ENCODE results near the gene CLGN.
"Not testable (repeated sequence)": the region's sequence is repeated elsewhere in the genome, so short reads cannot be mapped to it uniquely, and the experiment has no call there.

CLGN gene

DNA sequence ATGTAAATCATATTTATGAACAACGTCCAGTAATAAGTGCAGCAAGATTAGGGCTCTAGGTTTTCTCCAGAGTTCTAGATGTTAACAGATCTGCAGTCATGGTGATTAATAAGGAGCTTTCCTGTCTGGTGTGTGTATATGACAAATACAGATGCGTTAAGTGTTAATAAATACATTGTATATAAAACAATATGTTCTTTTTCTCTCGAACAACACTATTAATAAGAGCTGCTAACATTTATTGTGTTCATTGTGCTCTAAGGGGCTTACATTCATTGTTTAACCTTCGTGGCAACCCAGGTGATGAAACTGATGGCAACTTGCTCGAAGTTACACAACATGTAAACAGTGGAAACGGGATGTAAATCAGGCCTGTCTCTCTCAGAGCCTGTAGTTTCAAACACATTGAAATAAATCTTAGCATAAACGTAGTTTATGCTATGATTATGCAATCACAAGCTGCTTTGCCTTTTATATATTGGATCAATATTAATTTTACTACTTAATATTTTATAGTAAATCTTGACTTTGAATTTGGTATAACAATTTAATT lies 547 bp upstream of the CLGN start:
- H3K27ac ChIP-seq (ENCODE audit: low read depth, low read length), result no peak overlapping the region
- peak overlapping the region; percentile 79 for H3K4me3 ChIP-seq (ENCODE audit: low read length)
- TF ChIP-seq, protein P1, sequence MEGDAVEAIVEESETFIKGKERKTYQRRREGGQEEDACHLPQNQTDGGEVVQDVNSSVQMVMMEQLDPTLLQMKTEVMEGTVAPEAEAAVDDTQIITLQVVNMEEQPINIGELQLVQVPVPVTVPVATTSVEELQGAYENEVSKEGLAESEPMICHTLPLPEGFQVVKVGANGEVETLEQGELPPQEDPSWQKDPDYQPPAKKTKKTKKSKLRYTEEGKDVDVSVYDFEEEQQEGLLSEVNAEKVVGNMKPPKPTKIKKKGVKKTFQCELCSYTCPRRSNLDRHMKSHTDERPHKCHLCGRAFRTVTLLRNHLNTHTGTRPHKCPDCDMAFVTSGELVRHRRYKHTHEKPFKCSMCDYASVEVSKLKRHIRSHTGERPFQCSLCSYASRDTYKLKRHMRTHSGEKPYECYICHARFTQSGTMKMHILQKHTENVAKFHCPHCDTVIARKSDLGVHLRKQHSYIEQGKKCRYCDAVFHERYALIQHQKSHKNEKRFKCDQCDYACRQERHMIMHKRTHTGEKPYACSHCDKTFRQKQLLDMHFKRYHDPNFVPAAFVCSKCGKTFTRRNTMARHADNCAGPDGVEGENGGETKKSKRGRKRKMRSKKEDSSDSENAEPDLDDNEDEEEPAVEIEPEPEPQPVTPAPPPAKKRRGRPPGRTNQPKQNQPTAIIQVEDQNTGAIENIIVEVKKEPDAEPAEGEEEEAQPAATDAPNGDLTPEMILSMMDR (IDR thresholded peaks at IDR 0.05; ENCODE audit: low read depth, low read length, poor library complexity, severe bottlenecking), result no peak
- no peak for TF ChIP-seq EZH2phosphoT487 (IDR thresholded peaks at IDR 0.05; ENCODE audit: borderline replicate concordance, low read length)

DNA sequence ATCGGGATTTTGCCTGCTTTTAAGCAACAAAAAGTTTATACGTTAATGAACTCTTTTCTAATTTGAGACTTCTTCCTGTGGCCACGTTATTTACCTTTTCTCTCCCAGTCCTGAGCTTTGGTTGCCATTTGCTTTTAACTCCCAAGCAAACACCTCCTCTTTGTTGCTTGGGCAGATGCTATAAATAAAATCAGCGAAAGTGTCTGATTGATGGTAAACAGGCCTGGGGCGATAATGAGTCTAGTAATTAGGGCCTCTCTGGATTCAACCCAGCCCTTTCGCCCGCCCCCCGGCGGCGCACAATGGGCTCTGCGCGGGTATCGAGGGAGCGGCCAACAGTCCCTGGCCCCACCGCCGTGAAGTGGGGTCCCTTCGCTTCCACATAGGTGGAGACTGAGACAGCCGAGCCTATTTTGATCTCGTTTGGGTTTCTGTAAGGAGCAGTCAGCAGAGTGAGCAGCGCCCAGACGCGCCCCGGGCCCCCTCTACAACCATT lies 790 bp downstream of the CLGN start:
- Histone ChIP-seq H3K4me1 (ENCODE audit: control insufficient read depth, low read length) (peaks cover 11% of the 10 kb centered on the region), H3K4me2 (ENCODE audit: low read length) (peak overlapping the region; percentile 73), H3K36me3 (ENCODE audit: control insufficient read depth, low read length) (no peaks in the 10 kb centered on the region), H3K27ac (ENCODE audit: low read depth, low read length) (no peak overlapping the region), H3K9me3 (ENCODE audit: control insufficient read depth, insufficient read depth, low read length) (no peaks in the 10 kb centered on the region), H3F3A (ENCODE audit: control insufficient read depth, insufficient read depth) (no peaks in the 10 kb centered on the region), H3K4me3 (ENCODE audit: low read length) (peak overlapping the region; percentile 79), H3K9me2 (replicated peaks; ENCODE audit: control insufficient read depth, low read length) (no peaks in the 10 kb centered on the region), H3K27me3 (ENCODE audit: control insufficient read depth, low read length) (no peaks in the 10 kb centered on the region), H3K79me2 (ENCODE audit: control insufficient read depth, low read length) (no peaks in the 10 kb centered on the region; the same call in 1 of the 2 replicates), H4K20me1 (ENCODE audit: control insufficient read depth, insufficient read depth, low read depth, low read length) (no peaks in the 10 kb centered on the region; the same call in 1 of the 2 replicates)
- TF ChIP-seq, protein P1 (IDR thresholded peaks at IDR 0.05; ENCODE audit: low read depth, low read length, poor library complexity, severe bottlenecking), result peak; percentile 43
- TF ChIP-seq EZH2phosphoT487 (IDR thresholded peaks at IDR 0.05; ENCODE audit: borderline replicate concordance, low read length), result no peak

More for the DNA sequence above, 547 bp upstream of the CLGN start:
- Histone ChIP-seq H3K27me3 (ENCODE audit: control insufficient read depth, low read length) (no peaks in the 10 kb centered on the region), H3K4me2 (ENCODE audit: low read length) (peak overlapping the region; percentile 73), H3K9me3 (ENCODE audit: control insufficient read depth, insufficient read depth, low read length) (no peaks in the 10 kb centered on the region), H3K9me2 (replicated peaks; ENCODE audit: control insufficient read depth, low read length) (no peaks in the 10 kb centered on the region), H4K20me1 (ENCODE audit: control insufficient read depth, insufficient read depth, low read depth, low read length) (no peaks in the 10 kb centered on the region; the same call in 1 of the 2 replicates), H3K4me1 (ENCODE audit: control insufficient read depth, low read length) (peaks cover 11% of the 10 kb centered on the region), H3K79me2 (ENCODE audit: control insufficient read depth, low read length) (no peaks in the 10 kb centered on the region; the same call in 1 of the 2 replicates), H3K36me3 (ENCODE audit: control insufficient read depth, low read length) (no peaks in the 10 kb centered on the region), H3F3A (ENCODE audit: control insufficient read depth, insufficient read depth) (no peaks in the 10 kb centered on the region)

DNA sequence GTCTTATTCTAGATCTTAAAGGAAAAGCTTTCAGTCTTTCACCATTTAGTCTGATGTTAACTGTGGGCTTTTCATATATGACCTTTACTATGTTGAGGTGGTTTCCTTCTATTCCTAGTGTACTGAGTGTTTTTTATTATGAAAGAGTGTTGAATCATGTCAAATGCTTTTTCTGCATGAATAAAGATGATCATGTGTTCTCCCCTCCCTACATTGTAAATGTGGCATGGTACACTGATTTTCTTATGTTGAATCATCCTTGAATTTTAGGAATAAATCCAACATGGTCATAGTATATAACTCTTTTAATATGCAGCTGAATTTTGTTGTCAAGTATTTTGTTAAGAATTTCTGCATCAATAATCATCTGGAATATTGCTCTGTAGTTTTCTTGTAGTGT lies 4.3 kb downstream of the CLGN start:
- no peaks in the 10 kb centered on the region for H3K36me3 ChIP-seq (ENCODE audit: control insufficient read depth, low read length)
- no peak overlapping the region for H3K4me2 ChIP-seq (ENCODE audit: low read length)
- H3K4me3 ChIP-seq (ENCODE audit: low read length), result no peak overlapping the region
- no peaks in the 10 kb centered on the region for H3K9me3 ChIP-seq (ENCODE audit: control insufficient read depth, insufficient read depth, low read length)
- no peaks in the 10 kb centered on the region for H3K9me2 ChIP-seq (replicated peaks; ENCODE audit: control insufficient read depth, low read length)
- no peak overlapping the region for H3K27ac ChIP-seq (ENCODE audit: low read depth, low read length)
- H3K27me3 ChIP-seq (ENCODE audit: control insufficient read depth, low read length), result no peaks in the 10 kb centered on the region
- H3K4me1 ChIP-seq (ENCODE audit: control insufficient read depth, low read length), result peaks cover 11% of the 10 kb centered on the region
- no peaks in the 10 kb centered on the region; the same call in 1 of the 2 replicates for H4K20me1 ChIP-seq (ENCODE audit: control insufficient read depth, insufficient read depth, low read depth, low read length)
- H3F3A ChIP-seq (ENCODE audit: control insufficient read depth, insufficient read depth), result no peaks in the 10 kb centered on the region
- no peak for TF ChIP-seq EZH2phosphoT487 (IDR thresholded peaks at IDR 0.05; ENCODE audit: borderline replicate concordance, low read length)
- TF ChIP-seq, protein P1 (IDR thresholded peaks at IDR 0.05; ENCODE audit: low read depth, low read length, poor library complexity, severe bottlenecking), result no peak
- H3K79me2 ChIP-seq (ENCODE audit: control insufficient read depth, low read length), result no peaks in the 10 kb centered on the region; the same call in 1 of the 2 replicates

DNA sequence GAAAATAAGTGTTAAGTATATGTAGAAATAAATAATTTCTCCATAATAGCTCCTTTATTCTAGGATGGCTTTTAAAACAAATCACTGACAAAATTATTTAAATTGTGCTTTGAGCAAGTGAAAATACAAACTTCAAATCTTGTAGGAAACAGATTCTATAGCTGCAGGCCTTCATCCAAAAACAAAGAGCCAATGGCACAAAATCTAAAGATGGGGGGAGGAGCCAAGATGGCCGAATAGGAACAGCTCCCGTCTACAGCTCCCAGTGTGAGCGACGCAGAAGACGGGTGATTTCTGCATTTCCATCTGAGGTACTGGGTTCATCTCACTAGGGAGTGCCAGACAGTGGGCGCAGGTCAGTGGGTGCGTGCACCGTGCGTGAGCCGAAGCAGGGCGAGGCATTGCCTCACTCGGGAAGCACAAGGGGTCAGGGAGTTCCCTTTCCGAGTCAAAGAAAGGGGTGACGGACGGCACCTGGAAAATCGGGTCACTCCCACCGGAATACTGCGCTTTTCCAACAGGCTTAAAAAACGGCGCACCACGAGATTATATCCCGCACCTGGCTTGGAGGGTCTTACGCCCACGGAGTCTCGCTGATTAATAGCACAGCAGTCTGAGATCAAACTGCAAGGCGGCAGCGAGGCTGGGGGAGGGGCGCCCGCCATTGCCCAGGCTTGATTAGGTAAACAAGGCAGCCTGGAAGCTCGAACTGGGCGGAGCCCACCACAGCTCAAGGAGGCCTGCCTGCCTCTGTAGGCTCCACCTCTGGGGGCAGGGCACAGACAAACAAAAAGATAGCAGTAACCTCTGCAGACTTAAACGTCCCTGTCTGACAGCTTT lies 14.1 kb downstream of the CLGN start:
- H3F3A ChIP-seq (ENCODE audit: control insufficient read depth, insufficient read depth); H3K9me2 ChIP-seq (replicated peaks; ENCODE audit: control insufficient read depth, low read length); H3K27me3 ChIP-seq (ENCODE audit: control insufficient read depth, low read length); H3K9me3 ChIP-seq (ENCODE audit: control insufficient read depth, insufficient read depth, low read length); H3K79me2 ChIP-seq (ENCODE audit: control insufficient read depth, low read length); H3K4me2 ChIP-seq (ENCODE audit: low read length); H4K20me1 ChIP-seq (ENCODE audit: control insufficient read depth, insufficient read depth, low read depth, low read length); H3K27ac ChIP-seq (ENCODE audit: low read depth, low read length); H3K4me1 ChIP-seq (ENCODE audit: control insufficient read depth, low read length); H3K4me3 ChIP-seq (ENCODE audit: low read length); H3K36me3 ChIP-seq (ENCODE audit: control insufficient read depth, low read length): not testable (repeated sequence)

Measured in DOHH2 (cell line).